Measurements from ENCODE around the gene SEMA6B.

SEMA6B gene

GRCh38 chr19:4570402-4570801 lies 10.9 kb upstream of the SEMA6B start:
- H3K4me3 ChIP-seq (ENCODE audit: low read depth, low read length), result peak overlapping the region; percentile 0
- no peak overlapping the region for H4K12ac ChIP-seq (ENCODE audit: low read depth, low read length)
- no peak overlapping the region for H3K18ac ChIP-seq (ENCODE audit: low read length)
- no peak overlapping the region for H3K9ac ChIP-seq (ENCODE audit: low read length)
- no peaks in the 10 kb centered on the region for H3K9me3 ChIP-seq (ENCODE audit: insufficient read depth, low read depth, low read length)
- no peak overlapping the region for H3K27ac ChIP-seq (ENCODE audit: low read depth, low read length)
- H3K23ac ChIP-seq (ENCODE audit: low read length), result no peak overlapping the region
- H3K79me2 ChIP-seq (ENCODE audit: control insufficient read depth, insufficient read depth, low read length, poor library complexity), result no peaks in the 10 kb centered on the region
- peaks cover 3% of the 10 kb centered on the region for H3K79me1 ChIP-seq (ENCODE audit: low read length)
- no peak overlapping the region for H3K4ac ChIP-seq (ENCODE audit: low read depth, low read length)
- H3K36me3 ChIP-seq (ENCODE audit: control insufficient read depth in 1 of 2, insufficient read depth in 2 of 2, low read length in 2 of 2), result no peaks in the 10 kb centered on the region
- H4K91ac ChIP-seq (ENCODE audit: low read depth, low read length), result no peak overlapping the region
- H3K14ac ChIP-seq (ENCODE audit: low read length), result no peak overlapping the region
- WGBS (ENCODE audit: extremely low coverage, insufficient coverage, insufficient read length), result no CpG with 5 or more reads among the region's 11 CpGs
- peaks cover 4 to 5% of the 10 kb centered on the region in 2 experiments for H3K4me1 ChIP-seq (ENCODE audit: control insufficient read depth in 1 of 2, insufficient read depth in 2 of 2, low read length in 2 of 2)
- no peak overlapping the region for H2AK5ac ChIP-seq (ENCODE audit: low read length)
- no peak overlapping the region for H2AFZ ChIP-seq (ENCODE audit: insufficient read depth, low read length, poor library complexity)
- no peak overlapping the region for H3K4me2 ChIP-seq (ENCODE audit: low read length)
- H4K8ac ChIP-seq (ENCODE audit: low read depth, low read length), result no peak overlapping the region
- H3K27me3 ChIP-seq (ENCODE audit: insufficient read depth, low read length), result no peaks in the 10 kb centered on the region
- DNase-seq, result no peak
- H2BK12ac ChIP-seq (ENCODE audit: low read length), result no peak overlapping the region
- H2BK120ac ChIP-seq (ENCODE audit: insufficient read depth, low read length, poor library complexity), result no peak overlapping the region
- no peak overlapping the region for H2BK5ac ChIP-seq (ENCODE audit: low read depth, low read length, poor library complexity)

- no peak overlapping the region for H4K12ac ChIP-seq (ENCODE audit: low read depth, low read length)
- H2BK12ac ChIP-seq (ENCODE audit: low read length), result no peak overlapping the region
- H2BK5ac ChIP-seq (ENCODE audit: low read depth, low read length, poor library complexity), result no peak overlapping the region
- H3K18ac ChIP-seq (ENCODE audit: low read length), result no peak overlapping the region
- H2AK5ac ChIP-seq (ENCODE audit: low read length), result no peak overlapping the region
- H3K9ac ChIP-seq (ENCODE audit: low read length), result no peak overlapping the region
- H3K4me2 ChIP-seq (ENCODE audit: low read length), result no peak overlapping the region
- no CpG with 5 or more reads among the region's 7 CpGs for WGBS (ENCODE audit: extremely low coverage, insufficient coverage, insufficient read length)
- no peak overlapping the region for H3K4ac ChIP-seq (ENCODE audit: low read depth, low read length)
- H3K79me1 ChIP-seq (ENCODE audit: low read length), result no peaks in the 10 kb centered on the region
- H3K27me3 ChIP-seq (ENCODE audit: insufficient read depth, low read length), result no peaks in the 10 kb centered on the region
- no peak overlapping the region for H4K91ac ChIP-seq (ENCODE audit: low read depth, low read length)
- H3K23ac ChIP-seq (ENCODE audit: low read length), result no peak overlapping the region
- H3K27ac ChIP-seq (ENCODE audit: low read depth, low read length), result no peak overlapping the region
- H3K79me2 ChIP-seq (ENCODE audit: control insufficient read depth, insufficient read depth, low read length, poor library complexity), result no peaks in the 10 kb centered on the region
- no peaks in the 10 kb centered on the region for H3K4me1 ChIP-seq (ENCODE audit: control insufficient read depth in 1 of 2, insufficient read depth in 2 of 2, low read length in 2 of 2)
- H3K9me3 ChIP-seq (ENCODE audit: insufficient read depth, low read depth, low read length), result no peaks in the 10 kb centered on the region
- H2BK120ac ChIP-seq (ENCODE audit: insufficient read depth, low read length, poor library complexity), result no peak overlapping the region
- no peak overlapping the region for H3K14ac ChIP-seq (ENCODE audit: low read length)
- H3K36me3 ChIP-seq (ENCODE audit: control insufficient read depth in 1 of 2, insufficient read depth in 2 of 2, low read length in 2 of 2), result no peaks in the 10 kb centered on the region
- H3K4me3 ChIP-seq (ENCODE audit: low read depth, low read length), result no peak overlapping the region
- no peak for DNase-seq
- no peak overlapping the region for H4K8ac ChIP-seq (ENCODE audit: low read depth, low read length)
- no peak overlapping the region for H2AFZ ChIP-seq (ENCODE audit: insufficient read depth, low read length, poor library complexity)
Observed at GRCh38 chr19:4568886-4569285, 9.4 kb upstream of the SEMA6B start.

GRCh38 chr19:4567584-4568071 lies 8.1 kb upstream of the SEMA6B start:
- Histone ChIP-seq H2BK5ac (ENCODE audit: low read depth, low read length, poor library complexity) (no peak overlapping the region), H2AFZ (ENCODE audit: insufficient read depth, low read length, poor library complexity) (no peak overlapping the region), H2BK120ac (ENCODE audit: insufficient read depth, low read length, poor library complexity) (no peak overlapping the region), H2AK5ac (ENCODE audit: low read length) (no peak overlapping the region), H3K36me3 (ENCODE audit: control insufficient read depth in 1 of 2, insufficient read depth in 2 of 2, low read length in 2 of 2) (no peaks in the 10 kb centered on the region), H3K4ac (ENCODE audit: low read depth, low read length) (no peak overlapping the region), H3K4me3 (ENCODE audit: low read depth, low read length) (no peak overlapping the region), H3K79me1 (ENCODE audit: low read length) (no peaks in the 10 kb centered on the region), H4K91ac (ENCODE audit: low read depth, low read length) (no peak overlapping the region), H3K79me2 (ENCODE audit: control insufficient read depth, insufficient read depth, low read length, poor library complexity) (no peaks in the 10 kb centered on the region), H2BK12ac (ENCODE audit: low read length) (no peak overlapping the region), H3K18ac (ENCODE audit: low read length) (no peak overlapping the region), H3K23ac (ENCODE audit: low read length) (no peak overlapping the region), H3K14ac (ENCODE audit: low read length) (no peak overlapping the region), H4K12ac (ENCODE audit: low read depth, low read length) (no peak overlapping the region), H3K4me1 (ENCODE audit: control insufficient read depth in 1 of 2, insufficient read depth in 2 of 2, low read length in 2 of 2) (no peaks in the 10 kb centered on the region), H3K27ac (ENCODE audit: low read depth, low read length) (no peak overlapping the region), H3K9me3 (ENCODE audit: insufficient read depth, low read depth, low read length) (no peaks in the 10 kb centered on the region), H3K4me2 (ENCODE audit: low read length) (no peak overlapping the region), H3K27me3 (ENCODE audit: insufficient read depth, low read length) (no peaks in the 10 kb centered on the region), H4K8ac (ENCODE audit: low read depth, low read length) (no peak overlapping the region), H3K9ac (ENCODE audit: low read length) (no peak overlapping the region)
- WGBS (ENCODE audit: extremely low coverage, insufficient coverage, insufficient read length), result no CpG with 5 or more reads among the region's 14 CpGs
- DNase-seq, result peak; percentile 44 to 84

GRCh38 chr19:4566402-4567051 lies 7.0 kb upstream of the SEMA6B start:
- WGBS (ENCODE audit: extremely low coverage, insufficient coverage, insufficient read length), result no CpG with 5 or more reads among the region's 35 CpGs
- no peak for DNase-seq
- H3K14ac ChIP-seq (ENCODE audit: low read length), result no peak overlapping the region
- H4K91ac ChIP-seq (ENCODE audit: low read depth, low read length), result no peak overlapping the region
- no peak overlapping the region for H3K4me2 ChIP-seq (ENCODE audit: low read length)
- no peak overlapping the region for H2BK5ac ChIP-seq (ENCODE audit: low read depth, low read length, poor library complexity)
- no peak overlapping the region for H3K27ac ChIP-seq (ENCODE audit: low read depth, low read length)
- H2BK12ac ChIP-seq (ENCODE audit: low read length), result no peak overlapping the region
- H3K23ac ChIP-seq (ENCODE audit: low read length), result no peak overlapping the region
- no peak overlapping the region for H4K12ac ChIP-seq (ENCODE audit: low read depth, low read length)
- H3K79me1 ChIP-seq (ENCODE audit: low read length), result no peaks in the 10 kb centered on the region
- no peak overlapping the region for H3K4me3 ChIP-seq (ENCODE audit: low read depth, low read length)
- H2BK120ac ChIP-seq (ENCODE audit: insufficient read depth, low read length, poor library complexity), result no peak overlapping the region
- H3K4ac ChIP-seq (ENCODE audit: low read depth, low read length), result no peak overlapping the region
- no peak overlapping the region for H2AFZ ChIP-seq (ENCODE audit: insufficient read depth, low read length, poor library complexity)
- H3K4me1 ChIP-seq (ENCODE audit: control insufficient read depth in 1 of 2, insufficient read depth in 2 of 2, low read length in 2 of 2), result no peaks in the 10 kb centered on the region
- H3K79me2 ChIP-seq (ENCODE audit: control insufficient read depth, insufficient read depth, low read length, poor library complexity), result no peaks in the 10 kb centered on the region
- no peaks in the 10 kb centered on the region for H3K27me3 ChIP-seq (ENCODE audit: insufficient read depth, low read length)
- H3K18ac ChIP-seq (ENCODE audit: low read length), result no peak overlapping the region
- no peaks in the 10 kb centered on the region for H3K9me3 ChIP-seq (ENCODE audit: insufficient read depth, low read depth, low read length)
- H3K9ac ChIP-seq (ENCODE audit: low read length), result no peak overlapping the region
- H3K36me3 ChIP-seq (ENCODE audit: control insufficient read depth in 1 of 2, insufficient read depth in 2 of 2, low read length in 2 of 2), result no peaks in the 10 kb centered on the region
- H4K8ac ChIP-seq (ENCODE audit: low read depth, low read length), result no peak overlapping the region
- H2AK5ac ChIP-seq (ENCODE audit: low read length), result no peak overlapping the region
